Endothelial cell of umbilical vein (primary cell): ENCODE measurements around the gene TWIST2. TPM values are rescaled to one million over a fixed set of nuclear protein-coding genes. Genes with fewer than 3 reads are reported as not detected.

Experiments used
- BruUV-seq: library from RNA; stranded (reverse); fragments of 400-500 nt; replicated peaks from 2 replicates; lab custom pipeline; 2021; lab: Mats Ljungman, UMichigan
- CTCF ChIA-PET: fragments of 300-600, 350-600 bp; sonication (Branson Sonifier 250); formaldehyde crosslinking; loops from one replicate; lab custom pipeline; 2021; ENCODE audit warnings: antibody characterized with exemption, inconsistent platforms; lab: Charles Lee
- POLR2A ChIA-PET: fragments of 300-600, 350-600 bp; sonication (Branson Sonifier 250); formaldehyde crosslinking; loops from one replicate; lab custom pipeline; 2021; ENCODE audit warnings: antibody characterized with exemption, inconsistent platforms; lab: Charles Lee
- DNase-seq: peaks from one replicate; pipeline ENCODE4 v3.0.0-alpha.2; 2011; ENCODE audit warnings: low read depth, low spot score
- FAIRE-seq: peaks from 2 replicates; lab custom pipeline; 2011; peaks lifted over from hg19 to GRCh38; lab: Jason Lieb, UNC
- H2AFZ ChIP-seq: 2 replicates; pipeline ENCODE4 v1.6.0; 2012; ENCODE audit warnings: low read depth, low read length, control low read depth, inconsistent platforms
- H3K27ac ChIP-seq: 2 replicates; pipeline ENCODE4 v1.5.1; 2011; ENCODE audit warnings: low read depth, mild to moderate bottlenecking, control low read depth, low read length, moderate library complexity; ENCODE audit not compliant: insufficient read depth
- H3K27me3 ChIP-seq, 2 experiments: 2 replicates each; pipeline versions ENCODE4 v1.6.0 to v1.6.1; 2011; ENCODE audit warnings: low read length in 2 of 2, mixed read lengths in 1 of 2; ENCODE audit not compliant: control insufficient read depth in 2 of 2, insufficient read depth in 2 of 2
- H3K36me3 ChIP-seq, 2 experiments: 2 replicates in 1 of 2; 3 replicates in 1 of 2; pipeline ENCODE4 v1.5.1; 2011; ENCODE audit warnings: low read length in 2 of 2, mild to moderate bottlenecking in 1 of 2, moderate library complexity in 1 of 2; ENCODE audit not compliant: control insufficient read depth in 2 of 2, insufficient read depth in 2 of 2; ENCODE audit errors: extremely low read depth in 1 of 2
- H3K4me1 ChIP-seq: 3 replicates; pipeline ENCODE4 v1.5.1; 2011; ENCODE audit warnings: mild to moderate bottlenecking, low read length; ENCODE audit not compliant: control insufficient read depth, insufficient read depth; ENCODE audit errors: extremely low read depth
- H3K4me2 ChIP-seq: 2 replicates; pipeline ENCODE4 v1.6.1; 2011; ENCODE audit warnings: low read length, control low read depth, mixed read lengths; ENCODE audit not compliant: insufficient read depth
- H3K4me3 ChIP-seq, 3 experiments: fragments of 200-600 bp in 1 of 3; sonication (generic), shearing (Covaris generic) in 1 of 3; replicated peaks in 1 of 3; 2 replicates each; pipeline ENCODE4 v1.5.1; 2011 to 2016; ENCODE audit warnings: control low read depth in 3 of 3, low read length in 3 of 3, mild to moderate bottlenecking in 2 of 3, inconsistent platforms in 1 of 3, low read depth in 1 of 3, moderate library complexity in 1 of 3; ENCODE audit not compliant: insufficient read depth in 1 of 3
- H3K79me2 ChIP-seq: 2 replicates; pipeline ENCODE4 v1.6.0; 2012; ENCODE audit warnings: low read length, inconsistent platforms; ENCODE audit not compliant: control insufficient read depth, insufficient read depth
- H3K9ac ChIP-seq: replicated peaks from 2 replicates; pipeline ENCODE3; 2011; ENCODE audit warnings: low read length, control low read depth; ENCODE audit not compliant: insufficient read depth; ENCODE audit errors: extremely low read depth
- H3K9me1 ChIP-seq: replicated peaks from 3 replicates; pipeline ENCODE4 v1.6.0; 2011; ENCODE audit warnings: mild to moderate bottlenecking, low read length; ENCODE audit not compliant: control insufficient read depth, insufficient read depth; ENCODE audit errors: extremely low read depth
- H3K9me3 ChIP-seq: replicated peaks from 2 replicates; pipeline ENCODE4 v1.5.1; 2012; ENCODE audit warnings: low read length, inconsistent platforms; ENCODE audit not compliant: control insufficient read depth, insufficient read depth
- H4K20me1 ChIP-seq: replicated peaks from 2 replicates; pipeline ENCODE3; 2011; ENCODE audit warnings: mild to moderate bottlenecking, low read length; ENCODE audit not compliant: control insufficient read depth, insufficient read depth; ENCODE audit errors: extremely low read depth
- EZH2 ChIP-seq: IDR thresholded peaks from 2 replicates; pipeline ENCODE4 v1.6.1; 2012; ENCODE audit warnings: borderline replicate concordance, low read depth, mild to moderate bottlenecking, moderate library complexity, low read length, inconsistent platforms; ENCODE audit not compliant: severe bottlenecking
- FOS ChIP-seq: IDR thresholded peaks from 2 replicates; pipeline ENCODE4 v1.6.1; 2011; ENCODE audit warnings: mild to moderate bottlenecking, low read length, moderate library complexity, borderline replicate concordance; ENCODE audit not compliant: insufficient read depth
- GATA2 ChIP-seq: IDR thresholded peaks from 2 replicates; pipeline ENCODE4 v1.7.0; 2011; ENCODE audit warnings: low read depth, mild to moderate bottlenecking, moderate library complexity, mixed read lengths, low read length; ENCODE audit not compliant: insufficient read length, insufficient read depth
- MYC ChIP-seq: IDR thresholded peaks from one replicate; pipeline ENCODE4 v1.6.1; 2011; ENCODE audit warnings: mild to moderate bottlenecking, low read depth, low read length
- POLR2A ChIP-seq: IDR thresholded peaks from 2 replicates; pipeline ENCODE4 v1.6.1; 2012; ENCODE audit warnings: low read depth, mild to moderate bottlenecking, control low read depth, low read length
- POLR2AphosphoS5 ChIP-seq: IDR thresholded peaks from 2 replicates; pipeline ENCODE4 v1.6.1; 2012; ENCODE audit warnings: low read depth, mild to moderate bottlenecking, control low read depth, low read length, moderate library complexity; ENCODE audit not compliant: insufficient read depth
- dilution Hi-C: fragments of 300-500 bp; cut with MboI; formaldehyde crosslinking; loops from one replicate; pipeline ENCODE4 v1.15.0; 2019; ENCODE audit warnings: low sequenced_read_pairs; ENCODE audit not compliant: extremely low pct_ligation_motif_present
- intact Hi-C: fragments of 100-400 bp; cut with micrococcal nuclease; formaldehyde crosslinking; loops from one replicate; pipeline ENCODE4 v1.10.0; 2022
- polyA plus RNA-seq, 4 experiments: library from polyadenylated mRNA; depleted of rRNA in 3 of 4; stranded (reverse) in 3 of 4; unstranded in 1 of 4; fragments of >200 nt; gene quantifications; 2 replicates each; pipeline versions ENCODE4 v1.2.1 to v1.2.3, GENCODE V29; 2011 to 2012; ENCODE audit warnings: missing spikeins in 1 of 4
- total RNA-seq: library from RNA; stranded (reverse); gene quantifications from 2 replicates; pipeline ENCODE4 v1.2.3, GENCODE V29; 2021
- TF ChIP-seq, protein P1 (sequence below), 2 donors: IDR thresholded peaks; 1 replicate in 1 of 2; 2 replicates in 1 of 2; pipeline ENCODE4 v1.5.1; 2011; ENCODE audit warnings: low read length in 2 of 2, mild to moderate bottlenecking in 2 of 2, moderate library complexity in 2 of 2, control low read depth in 1 of 2, inconsistent platforms in 1 of 2, low read depth in 1 of 2; ENCODE audit not compliant: insufficient read depth in 1 of 2; ENCODE audit errors: extremely low read depth in 1 of 2

Gene TWIST2
- total and polyA plus RNA-seq, 2 donors (not counting 3 experiments of a cell fraction or from before 2014, with no cell fraction given): 2.3 to 3.4 TPM

DNA sequence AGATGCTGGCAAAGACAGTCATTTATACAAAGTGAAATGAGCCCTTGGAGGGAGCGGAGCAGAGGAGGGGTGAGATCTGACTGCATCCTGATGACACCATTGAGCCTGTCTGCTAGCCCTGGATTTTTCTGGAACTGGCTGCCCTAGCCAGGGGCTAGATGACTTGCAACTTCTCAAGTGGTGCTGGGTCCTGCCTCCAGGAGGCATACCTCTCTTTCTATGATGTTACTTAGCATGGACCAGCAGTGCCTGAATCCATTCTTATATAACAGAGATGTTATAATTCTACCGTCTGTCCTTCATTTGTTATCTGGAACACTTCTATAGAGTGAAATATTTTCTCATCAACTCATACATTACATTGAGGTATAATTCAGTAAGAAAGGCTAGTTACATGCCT lies 8.5 kb upstream of the TWIST2 start:
- Histone ChIP-seq H3K9me1 (no peaks in the 10 kb centered on the region), H3K9me3 (no peaks in the 10 kb centered on the region), H3K9ac (no peak overlapping the region), H3K27me3 (peaks cover 2 to 3% of the 10 kb centered on the region in 2 experiments), H3K4me3 (no peak overlapping the region), H3K36me3 (no peaks in the 10 kb centered on the region), H3K4me1 (no peaks in the 10 kb centered on the region), H3K4me2 (no peak overlapping the region), H3K27ac (no peak overlapping the region), H2AFZ (no peak overlapping the region), H3K79me2 (no peaks in the 10 kb centered on the region), H4K20me1 (no peaks in the 10 kb centered on the region)
- ChIA-PET CTCF (no interaction called here), POLR2A (no interaction called here)
- dilution Hi-C loops: no loop called here
- FAIRE-seq (no peak), DNase-seq (peak; percentile 12)
- BruUV-seq: no TSS peak
- intact Hi-C loops: loop anchor here (1.0 kb wide), 2 partner anchors 131 to 267 kb away; no protein-coding TSS in a partner anchor
- no peak for TF ChIP-seq EZH2
- TF ChIP-seq FOS: no peak
- no peak for TF ChIP-seq MYC
- TF ChIP-seq, protein P1, sequence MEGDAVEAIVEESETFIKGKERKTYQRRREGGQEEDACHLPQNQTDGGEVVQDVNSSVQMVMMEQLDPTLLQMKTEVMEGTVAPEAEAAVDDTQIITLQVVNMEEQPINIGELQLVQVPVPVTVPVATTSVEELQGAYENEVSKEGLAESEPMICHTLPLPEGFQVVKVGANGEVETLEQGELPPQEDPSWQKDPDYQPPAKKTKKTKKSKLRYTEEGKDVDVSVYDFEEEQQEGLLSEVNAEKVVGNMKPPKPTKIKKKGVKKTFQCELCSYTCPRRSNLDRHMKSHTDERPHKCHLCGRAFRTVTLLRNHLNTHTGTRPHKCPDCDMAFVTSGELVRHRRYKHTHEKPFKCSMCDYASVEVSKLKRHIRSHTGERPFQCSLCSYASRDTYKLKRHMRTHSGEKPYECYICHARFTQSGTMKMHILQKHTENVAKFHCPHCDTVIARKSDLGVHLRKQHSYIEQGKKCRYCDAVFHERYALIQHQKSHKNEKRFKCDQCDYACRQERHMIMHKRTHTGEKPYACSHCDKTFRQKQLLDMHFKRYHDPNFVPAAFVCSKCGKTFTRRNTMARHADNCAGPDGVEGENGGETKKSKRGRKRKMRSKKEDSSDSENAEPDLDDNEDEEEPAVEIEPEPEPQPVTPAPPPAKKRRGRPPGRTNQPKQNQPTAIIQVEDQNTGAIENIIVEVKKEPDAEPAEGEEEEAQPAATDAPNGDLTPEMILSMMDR (IDR thresholded peaks at IDR 0.05; ENCODE audit: extremely low read depth in 1 of 2, insufficient read depth in 1 of 2, low read depth in 1 of 2, low read length in 2 of 2): peak in 1 of 2 donors; percentile 31
- TF ChIP-seq GATA2: no peak
- TF ChIP-seq POLR2AphosphoS5: no peak
- no peak for TF ChIP-seq POLR2A
